ENCODE data around the gene INTU.

The INTU gene

GRCh38 chr4:127775843-127776242 lies 143.1 kb downstream of the INTU start:
- TF ChIP-seq, protein P1, sequence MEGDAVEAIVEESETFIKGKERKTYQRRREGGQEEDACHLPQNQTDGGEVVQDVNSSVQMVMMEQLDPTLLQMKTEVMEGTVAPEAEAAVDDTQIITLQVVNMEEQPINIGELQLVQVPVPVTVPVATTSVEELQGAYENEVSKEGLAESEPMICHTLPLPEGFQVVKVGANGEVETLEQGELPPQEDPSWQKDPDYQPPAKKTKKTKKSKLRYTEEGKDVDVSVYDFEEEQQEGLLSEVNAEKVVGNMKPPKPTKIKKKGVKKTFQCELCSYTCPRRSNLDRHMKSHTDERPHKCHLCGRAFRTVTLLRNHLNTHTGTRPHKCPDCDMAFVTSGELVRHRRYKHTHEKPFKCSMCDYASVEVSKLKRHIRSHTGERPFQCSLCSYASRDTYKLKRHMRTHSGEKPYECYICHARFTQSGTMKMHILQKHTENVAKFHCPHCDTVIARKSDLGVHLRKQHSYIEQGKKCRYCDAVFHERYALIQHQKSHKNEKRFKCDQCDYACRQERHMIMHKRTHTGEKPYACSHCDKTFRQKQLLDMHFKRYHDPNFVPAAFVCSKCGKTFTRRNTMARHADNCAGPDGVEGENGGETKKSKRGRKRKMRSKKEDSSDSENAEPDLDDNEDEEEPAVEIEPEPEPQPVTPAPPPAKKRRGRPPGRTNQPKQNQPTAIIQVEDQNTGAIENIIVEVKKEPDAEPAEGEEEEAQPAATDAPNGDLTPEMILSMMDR (conservative IDR thresholded peaks at IDR 0.05): no peak
- no peak overlapping the region for H3K27ac ChIP-seq

All from VCaP (cell line).